GM20000 (cell line): Measurements from ENCODE around the gene SYNE1.
"Not testable (repeated sequence)": the region's sequence is repeated elsewhere in the genome, so short reads cannot be mapped to it uniquely, and the experiment has no call there.

Source experiments
- DNase-seq: peaks from one replicate; pipeline ENCODE4 v3.0.0; 2012; ENCODE audit warnings: low spot score
- TF ChIP-seq, protein P1 (sequence below): IDR thresholded peaks from 2 replicates; pipeline ENCODE4 v1.5.1; 2012; ENCODE audit warnings: mild to moderate bottlenecking, control low read depth; ENCODE audit errors: extremely low read depth, missing control alignments

Gene SYNE1

DNA sequence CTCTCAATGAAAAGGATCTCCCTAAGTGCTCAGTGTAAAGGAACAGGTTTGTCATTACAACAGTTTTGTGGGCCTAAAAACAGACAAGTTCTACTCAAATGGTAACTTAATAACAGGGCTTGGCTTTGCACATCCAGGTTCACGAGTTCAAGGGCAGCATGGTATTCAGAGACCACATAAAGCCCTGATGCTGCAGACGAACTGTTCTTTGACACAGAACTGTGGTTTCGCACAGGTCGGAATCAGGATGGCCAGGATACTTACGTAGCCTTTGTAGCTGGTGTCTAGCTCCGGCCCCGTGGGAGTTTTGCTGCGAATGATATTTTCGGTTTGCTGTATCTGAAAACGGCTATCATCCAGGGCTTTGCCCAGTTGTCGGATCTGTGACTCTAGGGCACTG is 493.8 kb downstream of the SYNE1 start:
- TF ChIP-seq, protein P1, sequence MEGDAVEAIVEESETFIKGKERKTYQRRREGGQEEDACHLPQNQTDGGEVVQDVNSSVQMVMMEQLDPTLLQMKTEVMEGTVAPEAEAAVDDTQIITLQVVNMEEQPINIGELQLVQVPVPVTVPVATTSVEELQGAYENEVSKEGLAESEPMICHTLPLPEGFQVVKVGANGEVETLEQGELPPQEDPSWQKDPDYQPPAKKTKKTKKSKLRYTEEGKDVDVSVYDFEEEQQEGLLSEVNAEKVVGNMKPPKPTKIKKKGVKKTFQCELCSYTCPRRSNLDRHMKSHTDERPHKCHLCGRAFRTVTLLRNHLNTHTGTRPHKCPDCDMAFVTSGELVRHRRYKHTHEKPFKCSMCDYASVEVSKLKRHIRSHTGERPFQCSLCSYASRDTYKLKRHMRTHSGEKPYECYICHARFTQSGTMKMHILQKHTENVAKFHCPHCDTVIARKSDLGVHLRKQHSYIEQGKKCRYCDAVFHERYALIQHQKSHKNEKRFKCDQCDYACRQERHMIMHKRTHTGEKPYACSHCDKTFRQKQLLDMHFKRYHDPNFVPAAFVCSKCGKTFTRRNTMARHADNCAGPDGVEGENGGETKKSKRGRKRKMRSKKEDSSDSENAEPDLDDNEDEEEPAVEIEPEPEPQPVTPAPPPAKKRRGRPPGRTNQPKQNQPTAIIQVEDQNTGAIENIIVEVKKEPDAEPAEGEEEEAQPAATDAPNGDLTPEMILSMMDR, result no peak
- DNase-seq, result no peak

DNA sequence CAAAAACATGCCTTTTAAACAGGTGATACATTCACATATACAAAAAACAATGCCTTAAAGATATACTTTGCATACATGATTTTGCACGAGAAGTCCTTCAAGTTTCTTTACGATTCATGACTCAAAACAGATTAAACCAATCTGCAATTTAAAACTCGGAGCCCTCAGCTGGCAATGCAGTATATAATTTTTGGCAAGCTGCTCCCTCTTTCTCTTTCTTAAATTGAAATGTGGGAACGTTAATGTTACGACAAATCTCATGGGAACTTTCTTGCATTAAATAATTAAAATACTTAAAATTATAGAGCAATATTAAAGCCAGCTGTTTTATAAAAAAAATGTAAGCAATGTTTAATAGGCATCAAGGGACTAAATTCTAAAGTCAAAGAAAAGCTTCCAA is 495.1 kb downstream of the SYNE1 start:
- TF ChIP-seq, protein P1, result no peak
- no peak for DNase-seq

DNA sequence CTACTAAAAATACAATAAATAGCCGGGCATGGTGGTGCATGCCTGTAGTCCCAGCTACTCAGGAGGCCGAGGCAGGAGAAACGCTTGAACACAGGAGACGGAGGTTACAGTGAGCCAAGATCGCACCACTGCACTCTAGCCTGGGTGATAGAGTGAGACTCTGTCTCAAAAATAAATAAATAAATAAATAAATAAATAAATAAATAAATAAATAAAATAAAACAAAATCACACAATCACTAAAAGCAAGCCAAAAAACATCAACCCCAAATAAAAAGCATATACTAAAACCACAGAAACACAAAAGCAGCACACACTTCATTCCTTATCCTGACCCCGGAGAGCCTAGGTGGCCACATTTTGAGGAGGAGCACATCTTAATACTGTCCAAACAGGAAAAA is 498.8 kb downstream of the SYNE1 start:
- DNase-seq, result not testable (repeated sequence)

DNA sequence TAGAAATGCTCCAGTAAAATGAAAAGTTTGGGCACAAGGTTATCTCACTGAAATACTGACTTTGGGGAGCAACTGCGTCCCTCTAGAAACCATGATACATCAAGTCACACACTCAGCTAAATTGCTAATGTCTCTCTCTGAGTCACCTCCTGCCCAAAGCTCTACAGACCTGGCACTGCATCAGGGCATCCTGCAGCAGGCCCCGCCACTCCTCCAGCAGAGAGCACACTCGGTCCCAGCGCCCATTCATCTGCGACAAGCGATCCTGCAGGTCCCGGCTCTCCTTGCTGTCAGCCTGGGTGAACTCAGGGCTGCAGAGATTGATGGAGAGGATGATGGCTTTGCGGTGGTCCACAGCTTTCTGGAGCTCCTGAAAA is 500.7 kb downstream of the SYNE1 start:
- TF ChIP-seq, protein P1, result no peak
- no peak for DNase-seq

DNA sequence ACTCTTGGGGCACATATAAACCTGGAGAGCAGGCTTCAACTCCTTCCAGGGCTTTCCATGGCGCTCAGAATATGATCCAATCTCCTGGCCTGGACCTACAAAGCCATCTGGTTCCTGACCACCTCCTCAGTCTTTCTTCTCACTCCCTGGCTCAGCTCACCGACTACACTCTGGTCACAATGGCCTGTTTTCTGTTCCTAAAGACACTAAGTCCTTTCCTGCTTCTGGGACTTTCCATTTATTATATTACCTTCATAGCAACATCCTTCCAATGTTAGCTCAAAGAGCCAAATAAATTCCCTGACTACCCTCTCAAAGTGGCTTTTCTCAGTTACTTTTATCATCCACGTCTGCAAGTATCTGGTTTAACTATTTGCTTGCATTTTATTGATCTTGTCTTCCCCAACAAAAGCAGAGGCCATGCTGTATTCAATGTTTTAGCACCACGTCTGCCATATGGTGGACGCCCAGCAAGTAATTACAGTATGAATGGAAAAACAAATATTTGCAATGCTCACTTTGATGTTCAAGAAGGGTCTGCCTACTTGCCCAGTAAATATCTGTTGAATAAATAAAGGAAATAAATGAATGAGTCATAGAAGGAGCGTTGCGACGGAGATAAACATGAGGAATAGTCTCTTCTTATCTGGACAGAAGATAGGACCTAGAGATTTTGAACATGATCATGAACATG is 501.3 kb downstream of the SYNE1 start:
- TF ChIP-seq, protein P1, result no peak
- no peak for DNase-seq

DNA sequence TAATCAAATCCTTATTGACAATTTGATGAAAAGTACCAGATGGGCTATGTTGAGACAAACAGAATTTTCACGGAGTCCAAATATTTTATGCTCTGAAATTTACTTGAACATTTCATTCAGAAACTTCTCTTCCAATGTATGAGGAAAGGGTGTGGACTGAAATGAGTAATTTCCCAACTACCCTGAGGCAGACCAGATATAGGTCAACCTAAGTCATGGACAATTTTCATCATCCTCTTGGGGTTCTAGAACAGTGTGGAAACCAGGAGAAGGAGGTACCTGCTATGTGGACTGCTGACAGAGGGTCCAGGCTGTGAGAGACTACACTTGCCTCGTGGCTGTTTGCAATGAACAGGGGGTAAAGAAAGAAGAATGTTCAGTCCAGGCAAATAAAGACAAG is 506.7 kb downstream of the SYNE1 start:
- no peak for DNase-seq
- TF ChIP-seq, protein P1, result no peak

DNA sequence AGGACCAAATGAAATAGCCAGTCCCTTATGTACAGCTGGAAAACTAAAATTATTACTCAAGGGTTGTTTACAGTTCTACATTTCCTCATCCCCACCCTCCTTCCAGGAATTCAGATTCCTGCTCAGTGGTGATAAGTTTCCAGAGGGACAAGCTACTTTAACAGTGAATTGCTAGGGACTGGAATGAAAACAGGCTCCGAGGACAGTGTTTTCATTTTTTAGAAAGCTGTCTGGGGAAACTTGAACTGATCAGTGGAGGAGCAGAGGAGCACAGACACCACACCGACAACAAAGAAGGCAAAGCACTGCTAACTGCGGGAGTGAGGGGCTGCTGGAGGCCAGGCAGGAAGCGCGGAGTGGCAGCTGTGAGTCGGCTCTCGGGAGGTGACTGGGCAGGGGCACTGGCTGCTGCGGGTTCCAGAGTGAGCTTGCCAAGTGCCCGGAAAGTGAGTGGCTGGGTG is 507.4 kb downstream of the SYNE1 start:
- TF ChIP-seq, protein P1, result no peak

DNA sequence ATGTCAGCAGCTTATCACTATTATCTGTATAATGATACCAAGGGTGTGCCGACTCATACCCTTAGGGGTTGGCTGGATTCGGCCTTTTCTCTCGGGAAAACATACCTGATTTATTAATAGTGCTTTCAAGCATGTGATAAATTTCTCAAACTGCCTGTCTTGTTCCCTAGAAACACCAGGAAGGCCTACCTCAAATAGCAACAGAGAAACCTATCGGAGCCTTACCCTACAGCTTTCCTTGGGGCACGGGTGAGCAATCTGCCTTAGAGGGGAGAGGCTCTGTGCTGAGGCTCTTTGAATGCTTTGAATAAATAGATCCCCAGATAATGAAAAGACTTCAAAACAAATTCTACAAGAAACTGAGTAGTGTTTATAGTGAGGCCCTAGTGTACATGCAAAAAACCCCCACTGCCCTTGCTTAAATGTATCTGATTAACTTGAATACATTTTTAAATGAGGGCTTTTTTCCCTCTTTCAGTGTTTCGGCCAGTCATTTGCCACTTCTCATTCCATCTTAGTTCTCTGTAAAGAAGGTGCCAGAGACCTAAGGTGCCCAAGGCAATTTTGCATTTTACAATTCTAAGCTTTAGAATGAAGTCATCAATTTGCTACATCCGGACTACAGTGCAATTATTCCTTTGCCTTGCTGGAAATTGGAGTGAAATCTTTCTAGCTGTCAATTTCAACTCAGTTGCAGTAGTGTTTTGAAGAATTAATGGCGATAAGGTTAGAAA is 509.6 kb downstream of the SYNE1 start:
- no peak for DNase-seq
- TF ChIP-seq, protein P1, result no peak

More for the DNA sequence above, 507.4 kb downstream of the SYNE1 start:
- DNase-seq, result no peak
